GM12878 (cell line): ENCODE results near the gene PEX11B.
"Not testable (repeated sequence)": the region's sequence is repeated elsewhere in the genome, so short reads cannot be mapped to it uniquely, and the experiment has no call there.

Source experiments
- CTCF ChIP-seq, 3 experiments: IDR thresholded peaks in 2 of 3; conservative IDR thresholded peaks in 1 of 3; 2 replicates each; pipeline ENCODE4 v1.5.1; 2011; ENCODE audit warnings: low read depth in 3 of 3, low read length in 3 of 3, mild to moderate bottlenecking in 3 of 3, control low read depth in 2 of 3, moderate library complexity in 2 of 3, inconsistent platforms in 1 of 3, mixed read lengths in 1 of 3; ENCODE audit not compliant: control insufficient read depth in 2 of 3, insufficient read depth in 1 of 3; ENCODE audit errors: extremely low read depth in 1 of 3
- POLR2A ChIP-seq: IDR thresholded peaks from 2 replicates; pipeline ENCODE4 v1.6.1; 2011; ENCODE audit warnings: low read depth, mild to moderate bottlenecking, low read length
- SMC3 ChIP-seq: IDR thresholded peaks from 2 replicates; pipeline ENCODE4 v1.6.1; 2011; ENCODE audit warnings: low read length, improper control_type of control experiment, borderline replicate concordance
- STAT1 ChIP-seq: fragments of 450-650 bp; conservative IDR thresholded peaks from 2 replicates; pipeline ENCODE4 v1.6.1; 2014; ENCODE audit warnings: antibody characterized with exemption, mild to moderate bottlenecking
- TBL1XR1 ChIP-seq: IDR thresholded peaks from 2 replicates; pipeline ENCODE4 v1.6.1; 2012; ENCODE audit warnings: low read depth, low read length, improper control_type of control experiment

- TF ChIP-seq CTCF (IDR thresholded peaks at IDR 0.05 in 2 of 3, conservative IDR thresholded peaks at IDR 0.05 in 1 of 3; ENCODE audit: control insufficient read depth in 2 of 3, extremely low read depth in 1 of 3, insufficient read depth in 1 of 3, low read depth in 3 of 3, low read length in 3 of 3); TBL1XR1; POLR2A; STAT1; SMC3: not testable (repeated sequence)
Measured at GRCh38 chr1:145920297-145920696, 1.8 kb upstream of the PEX11B start.
